ENCODE data around the gene CDK2AP2.
"Not testable (repeated sequence)": the region's sequence is repeated elsewhere in the genome, so short reads cannot be mapped to it uniquely, and the experiment has no call there.

The CDK2AP2 gene

GRCh38 chr11:67507864-67508485 is at the start of gene CDK2AP2:
TSS of gene CDK2AP2 (minus strand) at chr11:67508162. CDS start at chr11:67508082, 80 bp downstream.
- peak; percentile 99 for DNase-seq

- DNase-seq: no peak
Measured at GRCh38 chr11:67556244-67556643, 48.3 kb upstream of the CDK2AP2 start.

GRCh38 chr11:67551697-67552096 is 43.7 kb upstream of the CDK2AP2 start:
- DNase-seq: not testable (repeated sequence)

- DNase-seq: no peak
Measured at GRCh38 chr11:67551127-67551526, 43.2 kb upstream of the CDK2AP2 start.

GRCh38 chr11:67548555-67549110 is 40.7 kb upstream of the CDK2AP2 start:
- DNase-seq: no peak

GRCh38 chr11:67548112-67548511 is 40.1 kb upstream of the CDK2AP2 start:
- not testable (repeated sequence) for DNase-seq

- no peak for DNase-seq
Measured at GRCh38 chr11:67545280-67545679, 37.3 kb upstream of the CDK2AP2 start.

- no peak for DNase-seq
Measured at GRCh38 chr11:67544616-67545242, 36.8 kb upstream of the CDK2AP2 start.

- no peak for DNase-seq
Measured at GRCh38 chr11:67543585-67543984, 35.6 kb upstream of the CDK2AP2 start.

- no peak for DNase-seq
Measured at GRCh38 chr11:67542971-67543370, 35.0 kb upstream of the CDK2AP2 start.

GRCh38 chr11:67542169-67542568 is 34.2 kb upstream of the CDK2AP2 start:
- no peak for DNase-seq

- no peak for DNase-seq
Measured at GRCh38 chr11:67541198-67541597, 33.2 kb upstream of the CDK2AP2 start.

GRCh38 chr11:67539550-67539949 is 31.6 kb upstream of the CDK2AP2 start:
- DNase-seq: no peak

GRCh38 chr11:67538823-67539505 is 31.0 kb upstream of the CDK2AP2 start:
- no peak for DNase-seq

GRCh38 chr11:67538306-67538705 is 30.3 kb upstream of the CDK2AP2 start:
- DNase-seq: no peak

- no peak for DNase-seq
Measured at GRCh38 chr11:67535561-67535960, 27.6 kb upstream of the CDK2AP2 start.

- no peak for DNase-seq
Measured at GRCh38 chr11:67534070-67534679, 26.2 kb upstream of the CDK2AP2 start.

- no peak for DNase-seq
Measured at GRCh38 chr11:67532889-67533288, 24.9 kb upstream of the CDK2AP2 start.

GRCh38 chr11:67530282-67530592 is 22.3 kb upstream of the CDK2AP2 start:
- no peak for DNase-seq

GRCh38 chr11:67528376-67528775 is 20.4 kb upstream of the CDK2AP2 start:
- DNase-seq: no peak

GRCh38 chr11:67525275-67525976 is 17.5 kb upstream of the CDK2AP2 start:
- DNase-seq: no peak

GRCh38 chr11:67524480-67524808 is 16.5 kb upstream of the CDK2AP2 start:
- DNase-seq: no peak

All from 8988T (cell line).